HG03565 (cell line): Measurements from ENCODE around the gene DACH1.
"Not testable (repeated sequence)": the region's sequence is repeated elsewhere in the genome, so short reads cannot be mapped to it uniquely, and the experiment has no call there.

Experiments used
- ATAC-seq: cut with Tn5 transposase; IDR thresholded peaks from one replicate; pipeline ENCODE4 v1.9.1; 2021; ENCODE audit warnings: mild to moderate bottlenecking, moderate library complexity; ENCODE audit not compliant: unreplicated experiment

Gene DACH1

DNA sequence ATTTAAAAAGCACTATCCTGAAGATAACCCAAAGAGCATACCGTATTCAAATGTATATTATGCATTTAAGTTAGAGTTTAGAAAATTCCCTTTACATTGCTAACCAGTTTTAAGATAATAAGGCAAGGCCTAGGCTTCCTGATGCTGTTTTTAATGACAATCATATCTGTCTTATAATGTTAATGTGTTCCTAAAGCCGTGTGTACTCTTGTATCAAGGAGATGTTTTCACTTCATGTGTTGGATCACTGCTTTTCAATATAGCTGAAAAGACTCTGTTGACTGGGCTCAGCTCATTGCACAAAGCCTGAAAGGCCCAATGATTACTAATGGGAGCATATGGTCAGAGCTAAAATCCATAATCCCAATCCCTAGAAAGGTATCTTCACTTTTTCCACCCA is 81.6 kb downstream of the DACH1 start:
- no peak for ATAC-seq

DNA sequence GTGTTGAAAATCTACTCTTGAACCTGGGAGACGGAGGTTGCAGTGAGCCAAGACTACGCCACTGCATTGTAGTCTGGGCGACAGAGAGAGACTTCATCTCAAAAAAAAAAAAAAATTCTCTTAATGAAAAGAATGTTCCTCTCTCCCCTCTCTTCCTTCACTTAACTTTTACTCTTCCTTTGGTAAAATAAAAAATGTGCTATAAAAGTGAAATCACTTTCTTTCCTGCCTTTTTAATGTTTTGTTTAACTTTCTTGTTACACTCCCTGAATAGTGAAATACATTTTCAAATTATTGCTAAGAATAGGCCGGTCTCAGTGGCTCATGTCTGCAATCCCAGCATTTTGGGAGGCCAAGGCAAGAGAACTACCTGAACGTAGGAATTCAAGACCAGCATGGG is 86.5 kb downstream of the DACH1 start:
- ATAC-seq = no peak

DNA sequence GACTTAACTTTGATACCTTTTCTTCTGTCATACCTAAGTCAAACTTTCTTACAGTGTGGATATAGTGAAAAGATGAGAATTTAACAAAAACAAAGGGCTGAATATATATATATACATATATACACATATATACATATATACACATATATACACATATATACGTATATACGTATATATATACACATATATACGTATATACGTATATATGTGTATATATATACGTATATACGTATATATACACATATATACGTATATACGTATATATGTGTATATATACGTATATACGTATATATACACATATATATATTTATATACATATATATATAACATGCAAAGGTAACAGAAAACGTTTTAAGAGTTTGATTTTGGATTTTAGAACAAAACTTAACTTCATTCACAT is 88.0 kb downstream of the DACH1 start:
- not testable (repeated sequence) for ATAC-seq

DNA sequence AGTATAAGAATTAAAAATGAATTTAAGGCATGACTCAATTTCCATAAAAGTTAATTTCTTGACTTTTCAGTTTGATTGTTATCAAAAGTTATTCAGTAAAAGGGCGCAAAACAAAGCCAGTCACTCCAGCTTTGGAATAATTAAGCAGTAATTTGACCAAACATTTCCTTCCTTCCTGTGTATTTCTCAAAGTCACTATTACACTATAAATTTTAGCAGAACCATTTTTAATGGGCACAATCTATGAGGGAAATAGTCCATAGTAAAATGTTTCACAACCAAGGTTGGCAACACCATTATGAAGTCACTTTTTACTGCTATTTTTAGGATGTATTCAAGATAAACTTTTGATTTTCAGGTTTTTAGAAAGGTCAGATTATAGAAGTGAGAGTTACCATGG is 91.0 kb downstream of the DACH1 start:
- ATAC-seq = no peak

DNA sequence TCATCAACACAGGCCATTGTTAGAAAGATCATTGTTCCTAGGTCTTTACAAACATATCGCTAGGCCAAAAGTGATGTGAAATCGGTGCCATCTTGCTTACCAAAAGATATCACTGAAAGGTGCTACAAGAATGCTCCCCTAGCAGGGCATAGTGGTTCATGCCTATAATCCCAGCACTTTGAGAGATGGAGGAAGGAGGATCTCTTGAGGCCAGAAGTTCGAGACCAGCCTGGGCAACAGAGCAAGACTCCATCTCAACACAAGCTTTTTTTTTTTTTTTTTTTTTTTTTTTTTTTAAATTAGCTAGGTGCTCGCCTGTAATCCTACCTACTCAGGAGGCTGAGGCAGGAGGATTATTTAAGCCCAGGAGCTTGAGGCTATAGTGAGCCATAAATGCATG is 92.1 kb downstream of the DACH1 start:
- no peak for ATAC-seq

DNA sequence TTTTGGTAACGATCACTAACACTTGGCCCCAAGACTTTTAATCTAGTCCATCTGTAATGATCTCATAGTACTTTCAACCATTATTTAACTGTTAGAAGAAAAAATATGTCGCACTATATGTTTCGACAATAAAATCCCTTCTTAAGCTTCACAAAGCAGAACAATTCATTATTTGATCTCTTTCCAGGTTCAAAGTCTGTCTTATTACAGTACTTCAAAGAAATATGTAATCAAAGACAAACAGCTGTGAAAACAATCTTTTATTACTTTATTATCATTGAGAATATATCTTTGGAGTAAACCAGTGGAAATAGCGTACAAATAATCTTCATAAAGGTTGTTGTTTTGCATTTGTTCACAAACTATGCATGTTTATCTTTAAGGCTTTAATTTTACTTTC is 93.5 kb downstream of the DACH1 start:
- no peak for ATAC-seq

DNA sequence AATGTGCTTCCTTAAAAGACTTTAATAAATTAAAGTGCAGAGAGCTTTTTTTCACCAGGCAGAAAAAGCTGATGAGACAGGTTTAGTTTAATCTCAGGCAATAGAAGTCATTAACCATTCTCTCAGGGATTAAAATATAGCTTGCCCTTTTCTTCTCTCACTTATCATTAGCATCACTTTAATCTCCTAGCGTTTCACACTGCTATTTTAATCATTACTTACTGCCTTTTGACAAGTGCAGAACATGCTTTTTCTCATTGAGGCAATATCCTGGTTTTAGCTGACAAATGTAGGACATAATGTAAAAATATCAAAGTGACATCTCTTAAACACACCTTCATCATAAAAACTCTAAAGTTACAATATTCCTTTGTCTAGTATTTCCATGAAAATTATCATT is 94.6 kb downstream of the DACH1 start:
- no peak for ATAC-seq

DNA sequence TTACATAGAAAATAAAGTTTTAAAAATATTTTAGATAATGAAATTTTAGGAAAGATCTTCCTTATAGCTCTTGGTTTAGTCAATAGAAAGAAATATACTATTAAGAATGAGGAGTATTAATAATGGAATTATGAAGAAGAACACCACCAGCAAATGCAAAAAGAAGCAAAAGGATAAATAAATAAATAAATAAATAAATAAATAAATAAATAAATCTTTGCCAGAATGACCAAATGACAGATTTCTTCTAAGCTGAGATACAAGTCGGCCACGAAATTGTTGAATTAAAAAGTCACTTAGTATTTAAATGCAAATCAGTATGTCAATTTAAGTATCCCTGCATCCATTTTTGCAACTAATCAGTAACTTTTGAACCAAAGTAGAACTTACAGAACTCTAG is 95.9 kb downstream of the DACH1 start:
- ATAC-seq = no peak

DNA sequence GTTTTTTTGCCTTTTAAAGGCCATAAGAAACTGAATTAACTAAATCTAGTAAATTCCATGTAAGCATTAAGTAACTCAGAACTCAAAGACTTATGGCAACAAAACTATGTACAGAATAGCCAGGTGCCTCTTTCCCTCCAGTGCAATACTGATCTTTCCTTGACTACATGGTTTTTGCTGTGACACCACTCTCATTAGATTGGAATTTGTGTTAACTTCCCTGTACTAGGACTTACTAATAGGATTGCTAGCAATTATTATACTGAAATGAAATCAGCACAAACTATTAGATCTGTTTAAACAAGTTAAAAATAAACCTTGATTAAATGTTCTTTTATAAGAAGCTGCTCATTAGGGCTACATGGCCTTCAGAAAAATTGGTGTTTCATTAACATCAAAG is 96.3 kb downstream of the DACH1 start:
- no peak for ATAC-seq

DNA sequence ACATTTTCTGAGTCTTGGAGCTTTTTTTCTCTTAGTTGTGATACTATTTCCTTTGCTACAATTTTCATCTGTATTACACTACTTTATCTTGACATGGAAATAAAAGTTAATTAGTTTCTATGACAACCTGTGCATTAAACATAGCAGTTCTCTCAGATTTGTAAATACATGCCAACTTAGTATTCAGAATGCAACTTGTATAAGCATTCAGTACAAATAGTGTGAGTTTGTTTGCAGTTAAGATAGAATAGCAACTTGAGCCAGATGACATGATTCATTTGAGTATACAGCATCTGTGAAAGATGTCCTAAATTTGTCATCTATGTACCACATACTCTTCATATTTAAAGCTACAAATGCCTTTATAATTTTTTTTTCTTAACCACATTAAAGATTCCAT is 98.1 kb downstream of the DACH1 start:
- no peak for ATAC-seq

DNA sequence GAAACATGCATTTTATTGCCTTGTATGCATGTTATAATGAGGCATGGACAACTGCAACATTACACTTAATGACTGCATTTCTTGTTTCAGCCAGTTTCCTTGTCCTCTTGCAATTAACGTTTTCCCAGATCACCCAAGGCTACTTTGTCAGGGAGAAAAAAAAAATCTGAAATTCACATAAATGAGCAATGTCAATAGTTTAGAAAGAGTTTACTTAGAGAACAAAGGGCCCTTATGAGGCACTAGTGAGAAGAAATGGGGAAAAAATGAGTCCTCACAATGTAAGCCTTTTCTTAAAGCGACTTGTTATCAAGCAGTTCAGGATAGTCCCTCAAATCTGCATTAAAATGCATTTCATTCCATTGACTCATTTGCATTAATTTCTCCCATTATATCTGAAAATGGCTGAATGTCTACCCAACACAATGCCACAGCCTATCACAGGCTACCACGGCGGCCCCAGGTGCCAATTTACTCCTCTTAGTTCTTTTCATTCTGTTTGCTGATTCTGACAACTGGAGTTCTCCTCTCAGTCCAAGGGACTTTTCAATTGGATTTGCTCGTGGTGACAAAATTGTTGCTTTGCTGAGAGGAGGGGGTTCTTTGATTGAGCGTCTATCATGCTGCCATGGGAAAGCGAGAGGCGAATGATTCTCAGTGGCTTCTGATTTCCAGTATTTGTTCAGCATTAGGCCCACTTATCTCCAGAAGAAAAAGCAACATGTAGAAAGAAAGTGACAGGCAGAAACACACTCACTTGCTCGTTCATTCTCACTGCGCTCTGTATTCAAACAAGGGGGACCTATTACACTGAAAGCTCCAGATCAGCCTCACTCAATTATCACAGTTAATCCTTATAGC is 107.1 kb downstream of the DACH1 start:
- no peak for ATAC-seq

DNA sequence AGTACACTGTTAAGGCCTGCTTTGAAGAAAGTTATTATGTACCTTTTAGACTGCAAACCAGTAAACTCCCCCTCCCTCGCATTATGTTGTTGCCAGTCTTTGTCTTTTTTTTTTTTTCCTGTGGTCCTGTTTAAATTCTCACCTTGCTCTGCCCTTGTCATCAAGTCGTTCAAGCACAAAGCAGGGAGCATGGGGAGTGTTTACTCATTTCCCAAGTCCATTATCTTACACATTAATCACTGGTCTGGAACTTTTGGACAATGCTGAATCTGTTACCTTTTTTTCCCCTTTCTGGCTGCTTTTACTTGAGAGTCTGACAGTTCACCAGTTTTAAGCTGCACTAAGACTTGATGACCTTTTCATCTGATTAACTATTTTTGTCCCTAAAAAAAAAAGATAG is 108.2 kb downstream of the DACH1 start:
- no peak for ATAC-seq

DNA sequence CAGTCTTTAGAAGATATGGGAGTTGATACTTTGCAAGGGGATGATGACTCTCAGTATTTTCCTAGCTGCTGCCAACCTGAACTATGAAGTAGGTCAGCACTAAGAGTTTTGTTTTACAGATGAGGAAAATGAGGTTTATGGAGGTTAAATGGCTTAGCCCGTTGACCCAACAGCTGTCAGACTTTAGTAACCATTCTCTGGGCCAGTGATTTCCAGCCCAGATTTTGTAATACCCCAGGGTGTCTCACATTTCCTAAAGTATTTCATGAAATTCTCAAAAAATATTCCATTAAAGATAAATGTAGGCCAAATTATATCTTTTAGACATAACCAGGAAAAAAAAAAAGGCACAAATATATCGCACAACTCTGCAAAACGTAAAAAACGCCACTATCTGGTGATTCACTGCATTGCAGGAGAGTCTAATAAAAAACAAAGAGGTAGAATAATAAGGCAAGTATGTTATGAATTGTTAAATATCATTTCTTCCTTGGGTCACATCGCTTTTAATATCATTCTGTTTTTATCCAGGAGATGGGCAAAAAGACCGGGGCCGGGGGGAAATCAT is 112.5 kb downstream of the DACH1 start:
- no peak for ATAC-seq

DNA sequence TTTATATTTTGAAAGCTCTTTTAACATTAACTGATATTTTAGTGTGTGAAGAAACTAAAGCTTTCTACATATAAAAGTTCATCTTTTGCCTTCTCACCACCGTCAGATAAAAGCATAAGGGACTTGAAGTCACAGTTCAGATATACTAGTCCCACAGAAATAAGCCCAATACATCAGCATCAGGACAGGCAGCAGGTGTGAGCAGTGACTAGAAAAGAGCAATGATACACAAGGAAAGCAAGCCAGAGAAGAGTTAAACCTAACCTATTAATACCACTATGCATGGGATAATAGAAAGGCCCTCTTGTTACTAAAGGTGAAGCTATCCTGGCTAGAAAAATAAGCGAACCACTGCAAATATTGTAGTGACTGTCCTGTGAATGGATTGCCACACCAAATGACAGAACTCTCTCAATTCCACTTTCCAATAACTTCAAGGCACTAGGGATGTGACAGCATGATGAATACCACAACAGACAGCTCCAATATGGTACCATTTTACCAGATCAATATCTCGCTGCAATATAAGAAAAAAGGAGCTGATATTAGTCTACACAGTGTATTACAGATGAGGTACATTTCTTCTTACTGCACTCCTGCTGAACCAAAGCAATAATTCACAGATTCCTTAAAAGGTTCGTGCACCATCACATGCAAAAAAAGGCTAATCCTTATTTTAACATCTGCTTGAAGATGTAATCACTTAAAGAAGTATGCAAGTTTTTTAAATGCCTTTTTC is 114.1 kb downstream of the DACH1 start:
- no peak for ATAC-seq

DNA sequence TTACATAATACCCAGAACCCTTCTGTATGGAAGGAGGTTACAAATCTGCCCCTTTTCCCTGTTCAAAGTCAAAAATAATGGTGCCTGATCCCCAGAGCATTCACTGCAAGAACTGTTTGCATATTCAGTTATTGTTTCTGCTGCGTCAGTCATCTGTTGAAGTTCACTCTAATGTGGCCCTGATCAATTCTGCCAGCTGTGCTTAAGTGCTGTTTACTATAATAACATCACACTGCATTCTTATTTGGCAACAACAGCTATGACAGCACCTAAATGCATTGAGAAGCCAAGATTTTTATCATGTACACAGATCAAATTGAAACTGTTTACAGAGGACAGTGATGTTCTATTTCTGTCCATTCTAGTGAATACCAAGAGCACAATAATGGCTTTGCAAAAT is 115.9 kb downstream of the DACH1 start:
- no peak for ATAC-seq

DNA sequence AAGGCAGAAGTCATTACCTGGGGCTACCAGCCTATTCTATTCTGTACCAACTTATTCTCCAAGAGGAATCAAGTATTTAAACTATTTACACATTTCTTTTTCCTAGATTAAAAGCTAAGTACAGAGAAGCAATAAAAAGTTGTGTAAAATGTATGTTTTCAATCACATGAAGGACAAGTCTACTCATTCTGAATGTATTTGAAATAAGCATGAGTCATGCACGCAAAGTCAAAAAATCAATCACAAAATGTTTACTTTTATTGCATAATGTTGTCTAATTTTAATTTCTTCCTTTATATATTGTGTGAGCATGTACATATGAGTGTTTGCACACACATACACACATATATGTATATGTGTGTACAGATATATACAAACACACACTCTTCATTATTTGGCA is 136.7 kb downstream of the DACH1 start:
- ATAC-seq = no peak

DNA sequence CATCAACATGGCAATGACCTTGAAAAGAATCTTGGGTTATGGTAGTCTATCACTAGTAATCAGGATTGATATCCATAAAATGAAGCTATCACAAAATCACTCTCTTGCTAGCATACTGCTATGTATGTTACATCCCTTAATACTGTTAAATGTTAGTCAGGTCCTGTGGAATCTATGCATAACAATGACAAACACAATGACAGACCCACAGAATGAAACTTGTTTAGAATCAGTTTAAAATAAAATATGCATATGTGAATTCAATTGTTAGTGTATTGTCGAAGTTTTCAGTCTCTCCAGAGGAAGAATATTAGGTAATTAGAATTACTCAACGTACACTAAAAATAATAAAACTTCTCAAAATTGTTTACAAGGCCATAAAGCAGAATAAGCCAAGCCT is 137.6 kb downstream of the DACH1 start:
- no peak for ATAC-seq

DNA sequence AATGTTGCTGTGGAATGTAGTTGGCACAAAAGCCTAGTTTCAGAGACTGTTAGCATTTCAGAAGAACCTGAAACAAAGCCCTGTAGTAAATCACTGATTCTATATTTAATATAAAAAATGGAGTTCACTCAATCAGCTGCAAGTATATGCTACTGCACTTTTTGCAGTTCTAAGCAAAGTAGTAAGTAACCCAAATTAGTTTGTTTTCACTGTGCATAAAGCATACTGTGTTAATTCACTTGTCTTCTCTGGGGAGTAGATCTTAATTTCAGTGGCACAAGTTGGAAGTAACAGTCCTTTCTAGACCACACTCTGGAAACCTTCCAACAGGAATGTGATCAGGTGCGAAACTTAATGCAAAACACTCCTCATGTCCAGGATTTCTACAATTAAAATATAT is 139.3 kb downstream of the DACH1 start:
- no peak for ATAC-seq

DNA sequence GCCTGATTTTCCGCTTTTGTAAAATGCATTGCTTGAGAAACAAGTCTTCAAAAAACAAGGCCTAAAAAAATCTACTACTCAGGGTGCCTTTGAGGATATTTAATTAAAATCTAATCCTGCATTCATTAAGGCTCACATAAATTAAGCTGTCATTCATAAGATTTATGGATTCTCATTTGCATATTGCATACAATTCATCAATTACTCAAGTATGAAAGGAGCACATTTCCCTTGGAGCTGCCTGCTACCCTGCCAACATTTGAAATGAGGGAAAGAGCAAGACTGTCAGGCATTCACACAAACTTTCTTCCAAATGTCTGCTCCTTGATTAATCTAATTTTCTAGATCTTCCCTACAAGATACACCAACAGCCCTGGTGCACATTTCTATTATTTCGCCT is 140.0 kb downstream of the DACH1 start:
- ATAC-seq = no peak

DNA sequence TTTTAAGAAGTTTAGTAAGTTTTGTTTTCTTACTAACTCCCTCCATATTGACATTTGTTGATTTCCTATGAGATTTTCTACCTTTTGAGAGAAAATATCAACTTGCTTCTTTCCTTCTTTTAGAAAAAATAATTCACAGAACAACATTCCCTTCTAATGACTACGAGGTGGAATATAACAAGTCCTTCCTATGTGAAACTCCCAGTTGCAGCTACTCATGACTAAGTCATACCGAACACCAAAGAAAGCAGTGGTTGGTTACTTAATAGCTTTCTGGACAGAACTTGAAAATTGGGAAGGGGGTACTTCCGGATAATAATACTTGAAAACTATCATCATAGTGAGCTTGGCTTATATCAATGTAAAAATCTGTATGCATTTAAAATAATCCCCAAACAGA is 144.8 kb downstream of the DACH1 start:
- ATAC-seq = no peak

DNA sequence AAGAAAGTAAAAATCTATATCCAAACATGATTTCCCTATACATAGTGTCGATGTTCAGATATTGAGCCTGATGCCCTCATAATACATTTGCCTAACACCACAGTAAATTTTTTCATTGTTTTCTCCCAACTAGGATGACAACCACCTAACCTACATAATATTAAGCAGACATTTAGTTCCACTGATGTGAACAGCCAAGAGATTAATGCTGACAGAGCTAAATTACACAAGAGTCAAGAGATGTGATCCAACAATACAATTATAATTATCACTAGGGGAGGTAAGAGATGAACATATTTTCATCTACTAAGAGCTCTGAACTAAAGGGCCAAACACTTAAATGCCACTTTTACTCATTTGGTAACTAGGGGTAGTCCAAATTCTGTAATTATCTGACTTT is 145.9 kb downstream of the DACH1 start:
- ATAC-seq = no peak

DNA sequence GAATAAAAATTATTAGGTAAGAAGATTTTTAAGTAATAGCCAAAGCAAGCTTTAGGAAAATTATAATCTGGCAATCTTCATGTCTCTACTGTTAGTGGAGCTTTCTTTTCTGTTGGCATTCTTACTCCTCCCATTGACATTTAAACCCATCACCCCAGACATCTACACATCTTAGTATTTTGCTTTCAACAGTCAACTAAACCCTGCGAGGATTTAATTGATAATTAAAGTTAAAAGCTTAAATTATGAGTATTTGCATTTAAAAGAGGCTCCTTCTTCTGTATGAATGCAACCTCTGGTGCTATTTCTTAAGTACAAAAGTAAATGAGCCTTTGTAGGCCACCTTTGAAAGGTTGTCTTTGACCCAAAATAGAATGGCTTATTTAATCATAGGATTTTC is 148.1 kb downstream of the DACH1 start:
- ATAC-seq = no peak
